ENCODE results near the gene MROH7.

- TF ChIP-seq CTCF (conservative IDR thresholded peaks at IDR 0.05; ENCODE audit: low read length) (no peak), EZH2phosphoT487 (IDR thresholded peaks at IDR 0.05; ENCODE audit: borderline replicate concordance) (no peak)
Observed at GRCh38 chr1:54723985-54724384, 82.4 kb downstream of the MROH7 start.
